DND-41 (cell line): ENCODE measurements around the gene SMAD7.

ENCODE experiments used
- ATAC-seq: fragments of 200-7000 bp; cut with Tn5 transposase; 3 replicates; pipeline ENCODE4 v1.9.1; 2021; ENCODE audit warnings: low read depth; ENCODE audit not compliant: insufficient read depth
- DNase-seq: peaks from one replicate; pipeline ENCODE4 v3.0.0-alpha.2; 2020
- H2AFZ ChIP-seq: 2 replicates; pipeline ENCODE4 v1.6.0; 2012; ENCODE audit warnings: low read depth, low read length
- H3K27ac ChIP-seq: 2 replicates; pipeline ENCODE4 v1.5.1; 2012; ENCODE audit warnings: low read length, inconsistent platforms
- H3K27me3 ChIP-seq: fragments of 200-600 bp; sonication (generic); 2 replicates; pipeline ENCODE4 v1.6.0; 2012; ENCODE audit warnings: low read length, mild to moderate bottlenecking, inconsistent platforms; ENCODE audit not compliant: insufficient read depth, poor library complexity
- H3K36me3 ChIP-seq: 2 replicates; pipeline ENCODE4 v1.5.1; 2012; ENCODE audit warnings: low read length, inconsistent platforms; ENCODE audit not compliant: insufficient read depth
- H3K4me1 ChIP-seq: 2 replicates; pipeline ENCODE4 v1.5.1; 2012; ENCODE audit warnings: mild to moderate bottlenecking, low read length; ENCODE audit not compliant: insufficient read depth
- H3K4me2 ChIP-seq: 2 replicates; pipeline ENCODE4 v1.6.0; 2012; ENCODE audit warnings: mild to moderate bottlenecking, moderate library complexity, low read length, inconsistent platforms; ENCODE audit not compliant: insufficient read depth
- H3K4me3 ChIP-seq, 2 experiments: fragments of 200-600 bp in 1 of 2; shearing (Covaris generic) in 1 of 2; 2 replicates each; pipeline ENCODE4 v1.5.1; 2012 to 2016; ENCODE audit warnings: inconsistent platforms in 2 of 2, low read length in 2 of 2, mild to moderate bottlenecking in 2 of 2, low read depth in 1 of 2, moderate library complexity in 1 of 2
- H3K79me2 ChIP-seq: 2 replicates; pipeline ENCODE4 v1.6.0; 2012; ENCODE audit warnings: low read length, inconsistent platforms; ENCODE audit not compliant: insufficient read depth
- H3K9ac ChIP-seq: 2 replicates; pipeline ENCODE4 v1.6.0; 2012; ENCODE audit warnings: low read depth, mild to moderate bottlenecking, inconsistent platforms, low read length, moderate library complexity
- H3K9me3 ChIP-seq: 2 replicates; pipeline ENCODE4 v1.5.1; 2012; ENCODE audit warnings: low read length, moderate library complexity, mild to moderate bottlenecking, inconsistent platforms; ENCODE audit not compliant: insufficient read depth, severe bottlenecking
- H4K20me1 ChIP-seq: 2 replicates; pipeline ENCODE4 v1.6.0; 2012; ENCODE audit warnings: low read length; ENCODE audit not compliant: insufficient read depth
- EZH2 ChIP-seq: IDR thresholded peaks from 3 replicates; pipeline ENCODE4 v1.6.1; 2012; ENCODE audit warnings: borderline replicate concordance, low read depth, mild to moderate bottlenecking, moderate library complexity, low read length, inconsistent platforms; ENCODE audit not compliant: severe bottlenecking
- TF ChIP-seq, protein P1 (sequence below): IDR thresholded peaks from 2 replicates; pipeline ENCODE4 v1.5.1; 2012; ENCODE audit warnings: borderline replicate concordance, low read length, moderate library complexity, mild to moderate bottlenecking; ENCODE audit not compliant: poor library complexity, severe bottlenecking; ENCODE audit errors: extremely low read depth

SMAD7 gene

GRCh38 chr18:48957616-48958015, 6.9 kb upstream of the SMAD7 start:
- no peak overlapping the region for H3K27ac ChIP-seq
- no peak overlapping the region for H3K9ac ChIP-seq
- ATAC-seq = no peak

DNA sequence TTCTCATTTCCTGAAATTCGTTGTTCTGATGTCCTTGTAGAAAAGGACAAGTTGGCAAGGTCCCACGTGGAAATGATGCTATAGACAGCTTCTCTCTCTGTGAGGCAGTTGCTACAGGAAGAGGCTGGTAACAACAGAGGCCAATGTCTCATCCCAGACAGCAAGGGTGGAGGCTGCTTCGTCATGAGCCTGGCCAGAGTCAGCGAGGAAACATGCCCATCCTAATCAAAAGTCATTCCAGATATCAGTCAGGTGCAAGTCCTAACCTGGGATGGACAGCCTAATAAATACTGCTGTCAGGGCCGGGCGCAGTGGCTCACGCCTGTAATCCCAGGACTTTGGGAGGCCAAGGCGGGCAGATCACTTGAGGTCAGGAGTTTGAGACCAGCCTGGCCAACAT, 6.4 kb upstream of the SMAD7 start:
- Histone ChIP-seq H3K4me2 (no peak overlapping the region), H3K4me3 (no peak overlapping the region), H3K27me3 (peaks cover 5% of the 10 kb centered on the region), H2AFZ (no peak overlapping the region), H3K9me3 (no peaks in the 10 kb centered on the region), H3K4me1 (peaks cover 11% of the 10 kb centered on the region), H3K36me3 (no peaks in the 10 kb centered on the region), H3K79me2 (no peaks in the 10 kb centered on the region), H3K9ac (no peak overlapping the region), H3K27ac (no peak overlapping the region), H4K20me1 (no peaks in the 10 kb centered on the region)
- ATAC-seq = no peak
- no peak for TF ChIP-seq EZH2
- DNase-seq = no peak

More at GRCh38 chr18:48957616-48958015, 6.9 kb upstream of the SMAD7 start:
- no peaks in the 10 kb centered on the region for H3K79me2 ChIP-seq
- no peak for TF ChIP-seq EZH2
- TF ChIP-seq, protein P1, sequence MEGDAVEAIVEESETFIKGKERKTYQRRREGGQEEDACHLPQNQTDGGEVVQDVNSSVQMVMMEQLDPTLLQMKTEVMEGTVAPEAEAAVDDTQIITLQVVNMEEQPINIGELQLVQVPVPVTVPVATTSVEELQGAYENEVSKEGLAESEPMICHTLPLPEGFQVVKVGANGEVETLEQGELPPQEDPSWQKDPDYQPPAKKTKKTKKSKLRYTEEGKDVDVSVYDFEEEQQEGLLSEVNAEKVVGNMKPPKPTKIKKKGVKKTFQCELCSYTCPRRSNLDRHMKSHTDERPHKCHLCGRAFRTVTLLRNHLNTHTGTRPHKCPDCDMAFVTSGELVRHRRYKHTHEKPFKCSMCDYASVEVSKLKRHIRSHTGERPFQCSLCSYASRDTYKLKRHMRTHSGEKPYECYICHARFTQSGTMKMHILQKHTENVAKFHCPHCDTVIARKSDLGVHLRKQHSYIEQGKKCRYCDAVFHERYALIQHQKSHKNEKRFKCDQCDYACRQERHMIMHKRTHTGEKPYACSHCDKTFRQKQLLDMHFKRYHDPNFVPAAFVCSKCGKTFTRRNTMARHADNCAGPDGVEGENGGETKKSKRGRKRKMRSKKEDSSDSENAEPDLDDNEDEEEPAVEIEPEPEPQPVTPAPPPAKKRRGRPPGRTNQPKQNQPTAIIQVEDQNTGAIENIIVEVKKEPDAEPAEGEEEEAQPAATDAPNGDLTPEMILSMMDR = no peak
- peaks cover 6% of the 10 kb centered on the region for H3K4me1 ChIP-seq
- H3K9me3 ChIP-seq = no peaks in the 10 kb centered on the region
- H3K36me3 ChIP-seq = no peaks in the 10 kb centered on the region
- no peak overlapping the region for H3K4me3 ChIP-seq
- H2AFZ ChIP-seq = no peak overlapping the region
- H4K20me1 ChIP-seq = no peaks in the 10 kb centered on the region
- H3K4me2 ChIP-seq = no peak overlapping the region
- peaks cover under 1% of the 10 kb centered on the region for H3K27me3 ChIP-seq
- DNase-seq = no peak

DNA sequence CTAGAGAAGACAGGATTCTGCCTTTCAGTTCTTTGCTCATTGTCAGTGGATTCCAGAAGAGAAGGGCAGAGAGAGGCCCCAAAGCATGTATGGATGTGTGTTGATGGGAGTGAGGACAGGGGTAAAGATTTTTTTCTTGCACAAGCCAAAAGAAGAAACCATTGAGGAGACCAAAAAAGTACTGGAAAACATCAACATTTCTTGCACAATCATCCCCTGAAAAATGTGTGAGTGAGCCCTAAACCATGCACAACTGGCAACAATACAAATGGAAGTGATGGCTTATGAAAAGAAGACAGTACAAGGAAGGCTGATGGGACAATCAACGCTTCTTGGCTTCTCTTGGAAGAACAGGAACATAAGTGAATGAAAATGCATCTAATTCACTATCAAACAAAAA, 5.6 kb upstream of the SMAD7 start:
- peaks cover 16% of the 10 kb centered on the region for H3K4me1 ChIP-seq
- no peaks in the 10 kb centered on the region for H4K20me1 ChIP-seq
- no peak overlapping the region for H3K27ac ChIP-seq
- no peaks in the 10 kb centered on the region for H3K79me2 ChIP-seq
- no peaks in the 10 kb centered on the region for H3K9me3 ChIP-seq
- TF ChIP-seq, protein P1 = no peak
- no peak for TF ChIP-seq EZH2
- H3K4me2 ChIP-seq = no peak overlapping the region
- no peak for ATAC-seq
- no peak overlapping the region for H3K9ac ChIP-seq
- H2AFZ ChIP-seq = no peak overlapping the region
- no peak overlapping the region for H3K4me3 ChIP-seq
- no peak for DNase-seq
- no peaks in the 10 kb centered on the region for H3K36me3 ChIP-seq
- peaks cover 10% of the 10 kb centered on the region for H3K27me3 ChIP-seq

DNA sequence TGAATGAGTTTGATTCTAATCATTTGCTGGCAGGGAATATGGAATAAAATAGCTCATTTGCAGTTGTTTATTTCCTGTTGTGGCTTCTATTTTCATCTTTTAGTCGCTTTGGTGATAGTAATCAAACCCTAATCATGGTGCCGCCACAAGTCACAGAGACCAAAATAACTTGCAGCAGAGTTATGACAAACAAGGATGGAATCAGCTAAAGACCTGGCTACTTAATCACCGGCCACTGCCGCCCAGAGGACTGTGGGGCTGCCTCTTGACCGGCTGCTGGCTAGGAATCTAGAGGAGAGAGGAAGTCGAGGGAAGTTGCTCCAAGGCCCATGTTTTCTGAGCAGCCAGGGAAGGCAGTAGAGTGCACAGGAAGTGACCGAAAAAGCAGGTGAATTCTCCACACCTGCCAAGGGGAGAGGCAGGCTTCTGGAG, 5.1 kb upstream of the SMAD7 start:
- Histone ChIP-seq H3K27ac (no peak overlapping the region), H3K4me3 (no peak overlapping the region), H3K4me2 (no peak overlapping the region)

More for the DNA sequence above, 5.1 kb upstream of the SMAD7 start:
- Histone ChIP-seq H3K9me3 (no peaks in the 10 kb centered on the region), H2AFZ (no peak overlapping the region), H4K20me1 (no peaks in the 10 kb centered on the region), H3K4me1 (peaks cover 21% of the 10 kb centered on the region), H3K36me3 (no peaks in the 10 kb centered on the region), H3K9ac (no peak overlapping the region), H3K79me2 (no peaks in the 10 kb centered on the region), H3K27me3 (peaks cover 15% of the 10 kb centered on the region)
- DNase-seq (no peak), ATAC-seq (no peak)
- TF ChIP-seq, protein P1 = no peak
- TF ChIP-seq EZH2 = no peak
